ENCODE data around the gene OTOR. TPM values are rescaled to one million over a fixed set of nuclear protein-coding genes. Genes with fewer than 3 reads are reported as not detected.

OTOR gene
- total RNA-seq, 1 donor, result not detected

GRCh38 chr20:16760431-16761304 is 12.5 kb downstream of the OTOR start:
- DNase-seq (ENCODE audit: low read depth), result no peak
- H3K4me3 ChIP-seq (ENCODE audit: low read depth, low read length), result no peak overlapping the region
- no peak for TF ChIP-seq CTCF (IDR thresholded peaks at IDR 0.05; ENCODE audit: insufficient read depth, low read length)

GRCh38 chr20:16761305-16761829 is 13.2 kb downstream of the OTOR start:
- peak; percentile 84 for DNase-seq (ENCODE audit: low read depth)
- peak; percentile 70 for TF ChIP-seq CTCF (IDR thresholded peaks at IDR 0.05; ENCODE audit: insufficient read depth, low read length)
- no peak overlapping the region for H3K4me3 ChIP-seq (ENCODE audit: low read depth, low read length)

- DNase-seq (ENCODE audit: low read depth), result no peak
- TF ChIP-seq CTCF (IDR thresholded peaks at IDR 0.05; ENCODE audit: insufficient read depth, low read length), result no peak
- H3K4me3 ChIP-seq (ENCODE audit: low read depth, low read length), result no peak overlapping the region
Observed at GRCh38 chr20:16764560-16764959, 16.4 kb downstream of the OTOR start.

GRCh38 chr20:16771213-16771612 is 23.1 kb downstream of the OTOR start:
- H3K4me3 ChIP-seq (ENCODE audit: low read depth, low read length), result no peak overlapping the region
- TF ChIP-seq CTCF (IDR thresholded peaks at IDR 0.05; ENCODE audit: insufficient read depth, low read length), result no peak
- DNase-seq (ENCODE audit: low read depth), result no peak

GRCh38 chr20:16775961-16776360 is 27.8 kb downstream of the OTOR start:
- no peak overlapping the region for H3K4me3 ChIP-seq (ENCODE audit: low read depth, low read length)
- DNase-seq (ENCODE audit: low read depth), result no peak
- no peak for TF ChIP-seq CTCF (IDR thresholded peaks at IDR 0.05; ENCODE audit: insufficient read depth, low read length)

- TF ChIP-seq CTCF (IDR thresholded peaks at IDR 0.05; ENCODE audit: insufficient read depth, low read length), result no peak
- no peak for DNase-seq (ENCODE audit: low read depth)
- no peak overlapping the region for H3K4me3 ChIP-seq (ENCODE audit: low read depth, low read length)
Observed at GRCh38 chr20:16777126-16777525, 29.0 kb downstream of the OTOR start.

Measured in fibroblast of the aortic adventitia (primary cell).